DND-41 (cell line): Measurements from ENCODE around the gene ELL.

ENCODE experiments used
- EZH2 ChIP-seq: IDR thresholded peaks from 3 replicates; pipeline ENCODE4 v1.6.1; 2012; ENCODE audit warnings: borderline replicate concordance, low read depth, mild to moderate bottlenecking, moderate library complexity, low read length, inconsistent platforms; ENCODE audit not compliant: severe bottlenecking
- TF ChIP-seq, protein P1 (sequence below): IDR thresholded peaks from 2 replicates; pipeline ENCODE4 v1.5.1; 2012; ENCODE audit warnings: borderline replicate concordance, low read length, moderate library complexity, mild to moderate bottlenecking; ENCODE audit not compliant: poor library complexity, severe bottlenecking; ENCODE audit errors: extremely low read depth

DNA sequence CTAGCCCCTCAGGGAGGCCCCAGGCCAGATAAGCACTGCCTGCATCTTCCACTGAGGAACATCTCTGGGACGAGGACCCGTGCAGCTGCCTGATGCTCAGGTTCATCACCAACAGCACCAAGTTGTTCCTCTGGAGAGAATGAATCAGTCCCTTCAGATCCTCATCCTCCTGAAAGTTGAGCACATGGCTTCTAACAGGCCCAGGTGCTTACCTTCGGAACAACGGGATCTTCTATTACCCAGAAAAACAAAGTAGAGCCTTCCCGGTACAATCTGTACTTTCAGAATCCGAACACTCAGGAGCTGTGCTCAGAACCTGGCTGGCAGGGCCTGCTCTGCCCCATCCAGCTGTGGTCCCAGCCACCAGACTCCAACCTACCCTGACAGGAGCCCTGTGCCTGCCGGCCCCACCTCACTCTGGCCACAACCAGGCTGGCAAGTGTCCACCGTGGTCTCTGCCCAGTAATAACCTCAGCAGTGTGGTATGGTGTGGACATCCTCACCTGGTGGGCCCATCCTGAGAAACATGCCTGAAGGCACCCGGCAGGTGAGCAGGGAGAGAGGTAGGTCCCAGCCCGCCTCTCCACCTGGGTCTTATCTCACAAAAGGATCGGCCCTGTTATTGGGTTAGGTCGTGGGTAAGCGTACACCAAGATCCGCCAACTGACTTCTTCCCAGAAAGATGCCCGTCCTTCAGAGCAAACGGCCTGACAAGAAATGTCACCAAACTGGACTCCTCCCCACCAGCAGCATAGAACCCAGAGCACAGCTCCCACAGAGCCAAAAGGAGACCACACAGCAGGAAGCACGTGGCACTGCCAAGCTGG is 34.1 kb downstream of the ELL start:
- TF ChIP-seq, protein P1, sequence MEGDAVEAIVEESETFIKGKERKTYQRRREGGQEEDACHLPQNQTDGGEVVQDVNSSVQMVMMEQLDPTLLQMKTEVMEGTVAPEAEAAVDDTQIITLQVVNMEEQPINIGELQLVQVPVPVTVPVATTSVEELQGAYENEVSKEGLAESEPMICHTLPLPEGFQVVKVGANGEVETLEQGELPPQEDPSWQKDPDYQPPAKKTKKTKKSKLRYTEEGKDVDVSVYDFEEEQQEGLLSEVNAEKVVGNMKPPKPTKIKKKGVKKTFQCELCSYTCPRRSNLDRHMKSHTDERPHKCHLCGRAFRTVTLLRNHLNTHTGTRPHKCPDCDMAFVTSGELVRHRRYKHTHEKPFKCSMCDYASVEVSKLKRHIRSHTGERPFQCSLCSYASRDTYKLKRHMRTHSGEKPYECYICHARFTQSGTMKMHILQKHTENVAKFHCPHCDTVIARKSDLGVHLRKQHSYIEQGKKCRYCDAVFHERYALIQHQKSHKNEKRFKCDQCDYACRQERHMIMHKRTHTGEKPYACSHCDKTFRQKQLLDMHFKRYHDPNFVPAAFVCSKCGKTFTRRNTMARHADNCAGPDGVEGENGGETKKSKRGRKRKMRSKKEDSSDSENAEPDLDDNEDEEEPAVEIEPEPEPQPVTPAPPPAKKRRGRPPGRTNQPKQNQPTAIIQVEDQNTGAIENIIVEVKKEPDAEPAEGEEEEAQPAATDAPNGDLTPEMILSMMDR, result no peak
- TF ChIP-seq EZH2, result no peak
